Measurements from ENCODE around the gene FBLN1.

GRCh38 chr22:45547016-45547345, 44.3 kb downstream of the FBLN1 start:
- TF ChIP-seq CTCF (conservative IDR thresholded peaks at IDR 0.05 in 1 of 2, IDR thresholded peaks at IDR 0.05 in 1 of 2; ENCODE audit: extremely low read depth in 1 of 2, insufficient read depth in 1 of 2, low read depth in 1 of 2, low read length in 2 of 2) (no peak), EZH2 (IDR thresholded peaks at IDR 0.05; ENCODE audit: borderline replicate concordance, low read length) (no peak)
